ENCODE measurements around the gene PPM1L. TPM values are rescaled to one million over a fixed set of nuclear protein-coding genes. Genes with fewer than 3 reads are reported as not detected.

PPM1L gene
- total RNA-seq, 1 donor from 2014 or later = 5.8 TPM

- no peak overlapping the region for H3K4me3 Mint-ChIP-seq
- H3K27ac Mint-ChIP-seq = no peak overlapping the region
- TF ChIP-seq CTCF (IDR thresholded peaks at IDR 0.05) = no peak
- H3K9me3 Mint-ChIP-seq = no peaks in the 10 kb centered on the region
- DNase-seq = no peak
- intact Hi-C loops (cut with micrococcal nuclease) = no loop called here
- no peaks in the 10 kb centered on the region for H3K27me3 Mint-ChIP-seq
- ChIA-PET POLR2A (no interaction called here), CTCF (no interaction called here)
- H3K4me1 Mint-ChIP-seq = peaks cover 15% of the 10 kb centered on the region
- H3K36me3 Mint-ChIP-seq (ENCODE audit: low read depth) = no peaks in the 10 kb centered on the region
- ATAC-seq (ENCODE audit: low read depth) = no peak
These were observed 328.2 kb downstream of the PPM1L start for GRCh38 chr3:161084277-161084676.

DNA sequence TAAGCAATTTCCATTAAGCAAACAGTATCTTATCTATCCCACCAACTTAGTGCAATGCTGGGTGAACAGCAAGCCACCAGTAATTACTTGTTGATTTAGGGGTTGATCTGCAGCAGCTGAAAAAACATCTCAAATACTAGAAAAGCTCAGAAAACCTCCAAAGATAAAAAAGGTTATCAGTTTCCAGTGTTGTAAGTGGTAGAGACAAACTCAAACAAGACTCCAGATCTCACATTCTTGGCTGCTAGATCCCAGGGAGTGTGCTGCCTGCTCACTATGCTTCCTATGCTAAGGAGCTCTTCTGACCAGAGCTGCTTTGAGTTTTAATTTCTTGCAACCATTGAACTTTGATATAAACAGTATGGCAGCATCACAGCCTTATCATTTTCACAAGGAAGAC is 337.9 kb downstream of the PPM1L start:
- ChIA-PET POLR2A (no interaction called here), CTCF (no interaction called here)
- no peaks in the 10 kb centered on the region for H3K9me3 Mint-ChIP-seq
- ATAC-seq (ENCODE audit: low read depth) (no peak), DNase-seq (no peak)
- H3K27ac Mint-ChIP-seq = no peak overlapping the region
- intact Hi-C loops (cut with micrococcal nuclease) = no loop called here
- no peak for TF ChIP-seq CTCF (IDR thresholded peaks at IDR 0.05)
- H3K4me3 Mint-ChIP-seq = no peak overlapping the region
- no peaks in the 10 kb centered on the region for H3K36me3 Mint-ChIP-seq (ENCODE audit: low read depth)
- no peaks in the 10 kb centered on the region for H3K4me1 Mint-ChIP-seq
- H3K27me3 Mint-ChIP-seq = no peaks in the 10 kb centered on the region

DNA sequence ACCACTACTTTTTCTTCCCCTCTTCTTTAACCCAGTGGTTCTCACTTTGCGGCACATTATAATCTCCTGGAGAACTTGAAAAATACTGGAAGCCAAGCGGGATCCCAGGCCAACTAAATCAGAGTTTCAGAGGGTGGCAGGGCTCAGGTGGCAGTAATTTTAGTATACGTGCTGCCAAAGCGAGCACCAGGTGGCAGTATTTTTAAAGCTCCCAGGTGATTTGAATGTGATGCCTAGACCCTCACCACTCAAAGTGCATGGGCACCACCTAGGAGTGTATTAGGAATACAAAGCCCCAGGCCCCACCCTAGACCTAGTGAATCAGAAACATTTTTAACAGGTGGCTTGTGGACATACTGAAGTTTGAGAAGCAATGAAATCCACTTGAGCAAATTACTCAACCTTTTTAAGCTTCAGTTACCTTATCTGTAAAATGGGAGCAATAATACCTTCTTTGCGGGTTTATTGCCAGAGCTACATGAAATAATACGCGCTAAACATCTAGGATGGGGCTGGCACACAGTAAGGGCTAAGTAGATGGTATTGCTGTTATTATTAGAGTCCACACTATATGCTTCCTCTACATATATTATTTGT is 340.8 kb downstream of the PPM1L start:
- ATAC-seq (ENCODE audit: low read depth) (peak; percentile 21), DNase-seq (no peak)
- no peaks in the 10 kb centered on the region for H3K4me1 Mint-ChIP-seq
- intact Hi-C loops (cut with micrococcal nuclease) = loop anchor here (2.0 kb wide), 1 partner anchor 326 kb away; no protein-coding TSS in a partner anchor
- H3K27me3 Mint-ChIP-seq = no peaks in the 10 kb centered on the region
- ChIA-PET POLR2A (no interaction called here), CTCF (interaction anchor here (0.9 to 2.4 kb wide), 3 partner anchors 8 to 178 kb away, joined by 3 to 13 read pairs (median 5); partner anchors contain the start of gene B3GALNT1)
- no peaks in the 10 kb centered on the region for H3K36me3 Mint-ChIP-seq (ENCODE audit: low read depth)
- no peak overlapping the region for H3K27ac Mint-ChIP-seq
- no peaks in the 10 kb centered on the region for H3K9me3 Mint-ChIP-seq
- no peak overlapping the region for H3K4me3 Mint-ChIP-seq
- TF ChIP-seq CTCF (IDR thresholded peaks at IDR 0.05) = no peak

GRCh38 chr3:161100994-161101393 is 345.0 kb downstream of the PPM1L start:
- H3K9me3 Mint-ChIP-seq = no peaks in the 10 kb centered on the region
- no peak for TF ChIP-seq CTCF (IDR thresholded peaks at IDR 0.05)
- intact Hi-C loops (cut with micrococcal nuclease) = loop anchor here (5.0 to 10.0 kb wide), 2 partner anchors 64 to 346 kb away; partner anchors contain the start of gene PPM1L
- H3K4me3 Mint-ChIP-seq = no peak overlapping the region
- peaks cover 12% of the 10 kb centered on the region for H3K4me1 Mint-ChIP-seq
- peaks cover 4% of the 10 kb centered on the region for H3K27me3 Mint-ChIP-seq
- DNase-seq (no peak), ATAC-seq (ENCODE audit: low read depth) (no peak)
- ChIA-PET POLR2A (no interaction called here), CTCF (interaction anchor here (0.9 to 1.6 kb wide), 2 partner anchors 10 to 29 kb away, joined by 3 to 6 read pairs; no protein-coding TSS in a partner anchor)
- H3K27ac Mint-ChIP-seq = no peak overlapping the region
- no peaks in the 10 kb centered on the region for H3K36me3 Mint-ChIP-seq (ENCODE audit: low read depth)

DNA sequence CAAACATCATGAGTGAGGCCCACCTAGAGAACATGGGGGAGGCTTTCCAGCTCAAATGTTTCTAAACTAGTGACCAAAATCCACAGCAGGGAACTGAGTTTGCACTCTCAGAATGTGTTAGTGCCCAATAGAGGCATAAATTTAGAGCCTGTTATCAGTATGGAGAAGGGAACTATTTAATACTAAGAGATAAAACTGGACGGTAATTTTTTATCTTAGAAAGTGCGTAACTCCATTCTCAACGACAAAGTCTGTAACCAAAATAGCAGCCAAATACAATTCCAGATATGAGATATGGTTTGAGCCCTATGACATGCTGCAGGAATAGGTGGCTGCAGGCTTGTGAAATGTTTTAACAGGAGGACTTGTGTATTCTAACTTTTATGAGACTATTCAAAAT is 345.6 kb downstream of the PPM1L start:
- intact Hi-C loops (cut with micrococcal nuclease) = loop anchor here (5.0 to 10.0 kb wide), 2 partner anchors 64 to 347 kb away; partner anchors contain the start of gene PPM1L

More for the DNA sequence above, 345.6 kb downstream of the PPM1L start:
- Mint-ChIP-seq H3K27ac (no peak overlapping the region), H3K27me3 (peaks cover 4% of the 10 kb centered on the region), H3K36me3 (ENCODE audit: low read depth) (no peaks in the 10 kb centered on the region), H3K9me3 (no peaks in the 10 kb centered on the region), H3K4me3 (no peak overlapping the region), H3K4me1 (peaks cover 12% of the 10 kb centered on the region)
- POLR2A ChIA-PET = no interaction called here
- ATAC-seq (ENCODE audit: low read depth) (no peak), DNase-seq (no peak)
- no peak for TF ChIP-seq CTCF (IDR thresholded peaks at IDR 0.05)
- CTCF ChIA-PET = interaction anchor here (0.9 to 1.6 kb wide), 2 partner anchors 11 to 30 kb away, joined by 3 to 6 read pairs; no protein-coding TSS in a partner anchor

Data from activated B cell treated with CpG ODN at 0.5 μM for 24 hours (primary cell).